ENCODE data around the gene PRICKLE2.
A peak's percentile ranks its signal among the peaks of the same experiment; 100 is the strongest.

Gene PRICKLE2

DNA sequence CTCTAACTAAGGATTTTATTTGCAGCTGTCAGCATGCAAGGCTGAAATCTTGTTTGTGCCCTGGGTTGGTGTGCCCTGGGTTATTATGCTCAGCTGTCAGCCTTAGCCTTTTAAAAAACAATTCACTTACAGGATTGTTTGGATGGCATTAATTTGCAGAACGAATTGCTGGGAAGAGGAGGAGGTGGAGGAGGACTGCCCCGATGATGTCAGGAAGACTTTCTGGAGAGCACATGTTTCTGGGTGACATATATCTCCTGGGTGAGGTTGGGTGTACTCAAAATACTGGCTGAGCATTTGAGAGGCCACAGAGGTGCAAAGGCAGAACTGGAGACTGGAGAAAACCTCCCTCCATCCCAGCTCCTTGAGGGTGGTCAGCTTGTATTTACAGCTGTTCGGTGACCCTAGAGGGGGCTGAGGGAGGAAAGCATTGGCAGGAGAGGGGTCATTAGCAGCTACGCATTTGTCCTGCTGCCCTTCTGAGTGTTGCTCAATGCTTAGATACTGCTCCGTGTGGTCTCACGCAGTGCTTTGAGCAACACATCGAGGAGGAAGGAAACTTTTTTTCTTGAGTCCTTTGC is 142.2 kb downstream of the PRICKLE2 start:
- Histone ChIP-seq H3K9me3 (replicated peaks in 1 of 11) (peaks cover 0 to 9% (median 0%) of the 10 kb centered on the region in 11 experiments; a peak in 5 of 22 replicates), H3K4me3 (no peak overlapping the region), H3K4me2 (peak overlapping the region in 1 of 11 experiments; percentile 12; a peak in 1 of 22 replicates), H3K27me3 (no peaks in the 10 kb centered on the region), H3K27ac (no peak overlapping the region), H3K9ac (no peak overlapping the region), H3K36me3 (no peaks in the 10 kb centered on the region), H4K20me1 (no peaks in the 10 kb centered on the region), H3K4me1 (peaks cover 0 to 8% (median 0%) of the 10 kb centered on the region in 10 experiments; a peak in 4 of 20 replicates)
- TF ChIP-seq Cebpa-rat (IDR thresholded peaks at IDR 0.05), result no peak

DNA sequence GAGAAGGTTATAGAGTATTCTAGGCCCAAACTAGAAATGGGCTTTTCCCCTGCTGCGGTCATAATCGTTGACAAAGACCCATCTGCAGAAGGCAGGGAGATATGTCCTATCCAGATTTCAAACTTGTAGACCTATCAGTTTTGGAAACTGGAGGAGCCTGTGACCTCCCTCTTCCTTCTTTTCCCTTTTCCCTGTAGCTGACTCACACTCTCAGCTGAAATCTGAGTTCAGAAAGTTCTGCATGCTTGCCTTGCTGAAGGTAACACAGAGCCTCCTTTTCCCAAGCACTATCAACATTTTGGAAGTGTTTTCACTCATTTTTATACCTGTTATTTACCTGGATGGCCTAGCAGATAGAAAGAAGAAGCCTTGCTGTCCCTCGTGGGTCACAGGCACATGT is 142.9 kb downstream of the PRICKLE2 start:
- Histone ChIP-seq H4K20me1 (no peaks in the 10 kb centered on the region), H3K4me3 (no peak overlapping the region), H3K9ac (no peak overlapping the region), H3K9me3 (replicated peaks in 1 of 11) (peaks cover 0 to 9% (median 0%) of the 10 kb centered on the region in 11 experiments; a peak in 5 of 22 replicates), H3K4me1 (peaks cover 0 to 8% (median 0%) of the 10 kb centered on the region in 10 experiments; a peak in 4 of 20 replicates), H3K27ac (no peak overlapping the region), H3K27me3 (no peaks in the 10 kb centered on the region), H3K4me2 (peak overlapping the region in 1 of 11 experiments; percentile 12; a peak in 1 of 22 replicates), H3K36me3 (no peaks in the 10 kb centered on the region)
- no peak for TF ChIP-seq Cebpa-rat (IDR thresholded peaks at IDR 0.05)

DNA sequence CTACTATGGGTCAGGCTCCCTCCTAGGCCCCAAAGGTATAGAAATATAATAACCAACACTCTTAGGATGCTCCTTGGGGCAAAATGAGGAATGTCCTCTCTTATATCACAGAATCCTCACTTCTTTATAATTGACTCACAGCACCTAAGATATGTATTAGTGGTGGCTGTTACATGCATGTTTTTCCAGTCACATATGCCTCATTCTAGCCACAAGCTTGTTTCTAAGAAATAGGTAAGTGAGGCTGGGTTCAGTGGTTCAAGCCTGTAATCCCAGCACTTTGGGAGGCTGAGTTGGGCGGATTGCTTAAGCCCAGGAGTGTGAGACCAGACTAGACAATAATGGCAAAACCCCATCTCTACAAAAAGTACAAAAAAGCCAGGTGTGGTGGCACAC is 144.0 kb downstream of the PRICKLE2 start:
- H3K27me3 ChIP-seq, result no peaks in the 10 kb centered on the region
- peaks cover 0 to 7% (median 0%) of the 10 kb centered on the region in 10 experiments; a peak in 4 of 20 replicates for H3K4me1 ChIP-seq
- no peak overlapping the region for H3K27ac ChIP-seq
- no peaks in the 10 kb centered on the region for H3K36me3 ChIP-seq
- H3K9ac ChIP-seq, result no peak overlapping the region
- H3K4me3 ChIP-seq, result no peak overlapping the region
- H4K20me1 ChIP-seq, result no peaks in the 10 kb centered on the region
- no peak for TF ChIP-seq Cebpa-rat (IDR thresholded peaks at IDR 0.05)
- H3K4me2 ChIP-seq, result no peak overlapping the region
- H3K9me3 ChIP-seq (replicated peaks in 1 of 11), result peaks cover 0 to 9% (median 0%) of the 10 kb centered on the region in 11 experiments; a peak in 5 of 22 replicates

DNA sequence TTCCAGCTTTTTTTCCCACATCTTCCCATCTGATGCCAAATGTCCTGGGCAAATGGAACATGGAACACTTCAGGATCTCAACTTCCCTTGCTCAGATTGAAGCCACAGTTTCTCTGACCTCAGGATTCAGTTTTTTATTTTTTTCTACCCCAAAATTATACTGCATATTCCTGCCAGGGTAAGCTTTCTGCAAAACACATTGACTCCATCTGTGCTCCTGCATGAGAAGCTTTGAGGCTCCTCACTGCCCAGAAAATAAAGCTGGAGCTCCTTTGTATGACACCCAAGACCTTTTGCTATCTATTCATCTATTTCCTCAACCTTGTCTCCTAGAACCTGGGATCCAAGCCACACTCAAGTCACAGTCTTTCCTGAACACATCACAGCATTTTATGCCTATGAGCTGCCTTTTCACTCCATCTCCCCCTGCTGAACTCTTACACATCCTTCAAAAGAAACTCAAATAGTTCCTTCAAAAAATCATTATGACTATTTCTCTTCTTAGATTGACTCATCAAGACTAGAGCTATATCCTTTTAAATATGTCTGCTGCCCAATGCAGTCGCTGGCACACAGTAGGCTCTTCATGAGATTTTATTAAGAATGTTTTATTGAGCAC is 144.5 kb downstream of the PRICKLE2 start:
- no peak overlapping the region for H3K4me3 ChIP-seq
- H3K27ac ChIP-seq, result no peak overlapping the region
- H3K9ac ChIP-seq, result no peak overlapping the region
- peaks cover 0 to 7% (median 0%) of the 10 kb centered on the region in 10 experiments; a peak in 4 of 20 replicates for H3K4me1 ChIP-seq
- H4K20me1 ChIP-seq, result no peaks in the 10 kb centered on the region
- no peak overlapping the region for H3K4me2 ChIP-seq
- H3K9me3 ChIP-seq (replicated peaks in 1 of 11), result peaks cover 0 to 9% (median 0%) of the 10 kb centered on the region in 11 experiments; a peak in 5 of 22 replicates
- H3K36me3 ChIP-seq, result no peaks in the 10 kb centered on the region
- no peaks in the 10 kb centered on the region for H3K27me3 ChIP-seq
- no peak for TF ChIP-seq Cebpa-rat (IDR thresholded peaks at IDR 0.05)

DNA sequence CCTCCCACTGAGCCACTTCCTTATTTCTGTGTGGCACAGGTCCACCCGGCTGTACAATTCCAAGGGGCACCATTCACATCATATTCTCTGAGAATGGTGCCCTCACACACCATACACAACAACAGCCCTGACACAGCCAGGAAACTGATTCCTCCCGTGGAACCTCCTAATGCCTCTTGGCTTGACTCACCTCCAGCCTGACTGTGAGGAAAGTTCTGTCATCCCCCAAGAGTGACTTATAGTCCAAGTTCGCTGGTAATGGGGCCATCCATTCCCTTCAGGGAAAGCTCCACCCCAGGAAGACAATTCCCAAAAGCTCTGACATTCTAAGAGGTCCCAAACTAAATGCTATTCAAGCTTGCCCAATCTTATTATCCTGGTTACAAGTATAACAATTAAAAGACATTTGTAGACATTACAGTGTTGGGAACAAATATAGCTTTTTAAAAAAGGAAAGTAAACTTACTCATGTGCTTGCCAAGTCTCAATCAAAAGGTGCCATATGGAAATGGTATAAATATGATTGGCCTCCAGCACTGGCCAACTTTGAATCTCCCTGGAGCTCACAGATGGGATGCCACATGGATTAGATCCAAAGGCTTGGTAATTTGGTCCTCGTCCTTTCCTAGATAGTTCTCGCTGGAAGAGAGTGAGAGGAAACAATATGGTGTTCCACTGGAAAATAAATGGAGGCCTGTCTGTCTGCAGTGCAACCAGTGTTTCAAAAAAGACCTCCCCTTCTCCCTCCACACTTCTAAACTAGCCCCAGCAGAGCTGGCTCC is 145.7 kb downstream of the PRICKLE2 start:
- Histone ChIP-seq H3K36me3 (no peaks in the 10 kb centered on the region), H3K4me1 (peaks cover 0 to 13% (median 6%) of the 10 kb centered on the region in 10 experiments; a peak in 13 of 20 replicates), H3K4me2 (no peak overlapping the region), H3K9ac (no peak overlapping the region), H3K4me3 (no peak overlapping the region), H3K27ac (no peak overlapping the region), H3K27me3 (no peaks in the 10 kb centered on the region), H4K20me1 (no peaks in the 10 kb centered on the region), H3K9me3 (replicated peaks in 1 of 11) (peaks cover 0 to 8% (median 0%) of the 10 kb centered on the region in 11 experiments; a peak in 5 of 22 replicates)
- no peak for TF ChIP-seq Cebpa-rat (IDR thresholded peaks at IDR 0.05)

DNA sequence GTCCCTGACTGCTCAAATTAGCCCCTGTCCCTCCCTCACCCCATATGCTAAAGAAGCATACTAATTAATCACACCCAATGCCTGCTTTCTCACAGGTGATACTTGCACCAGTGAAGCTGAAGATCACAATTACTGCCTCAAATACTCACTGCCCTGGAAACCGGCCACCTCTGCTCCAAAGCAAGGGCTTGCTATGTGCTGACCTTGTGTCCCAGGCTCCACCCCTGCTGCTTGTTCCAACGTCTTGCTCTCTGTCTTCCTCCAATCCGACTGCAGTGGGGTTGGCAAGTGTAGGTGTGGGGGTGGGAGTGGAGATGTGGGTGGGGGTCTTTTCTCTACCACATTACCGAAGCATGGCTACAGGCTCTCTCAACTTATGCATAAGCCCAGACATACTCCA is 146.3 kb downstream of the PRICKLE2 start:
- Histone ChIP-seq H3K27me3 (no peaks in the 10 kb centered on the region), H3K27ac (no peak overlapping the region), H3K36me3 (no peaks in the 10 kb centered on the region), H3K4me1 (peaks cover 0 to 19% (median 12%) of the 10 kb centered on the region in 10 experiments; a peak in 15 of 20 replicates), H3K9ac (no peak overlapping the region), H3K4me3 (no peak overlapping the region), H3K4me2 (no peak overlapping the region), H3K9me3 (replicated peaks in 1 of 11) (peaks cover 0 to 5% (median 0%) of the 10 kb centered on the region in 11 experiments; a peak in 1 of 22 replicates), H4K20me1 (no peaks in the 10 kb centered on the region)
- TF ChIP-seq Cebpa-rat (IDR thresholded peaks at IDR 0.05), result no peak

DNA sequence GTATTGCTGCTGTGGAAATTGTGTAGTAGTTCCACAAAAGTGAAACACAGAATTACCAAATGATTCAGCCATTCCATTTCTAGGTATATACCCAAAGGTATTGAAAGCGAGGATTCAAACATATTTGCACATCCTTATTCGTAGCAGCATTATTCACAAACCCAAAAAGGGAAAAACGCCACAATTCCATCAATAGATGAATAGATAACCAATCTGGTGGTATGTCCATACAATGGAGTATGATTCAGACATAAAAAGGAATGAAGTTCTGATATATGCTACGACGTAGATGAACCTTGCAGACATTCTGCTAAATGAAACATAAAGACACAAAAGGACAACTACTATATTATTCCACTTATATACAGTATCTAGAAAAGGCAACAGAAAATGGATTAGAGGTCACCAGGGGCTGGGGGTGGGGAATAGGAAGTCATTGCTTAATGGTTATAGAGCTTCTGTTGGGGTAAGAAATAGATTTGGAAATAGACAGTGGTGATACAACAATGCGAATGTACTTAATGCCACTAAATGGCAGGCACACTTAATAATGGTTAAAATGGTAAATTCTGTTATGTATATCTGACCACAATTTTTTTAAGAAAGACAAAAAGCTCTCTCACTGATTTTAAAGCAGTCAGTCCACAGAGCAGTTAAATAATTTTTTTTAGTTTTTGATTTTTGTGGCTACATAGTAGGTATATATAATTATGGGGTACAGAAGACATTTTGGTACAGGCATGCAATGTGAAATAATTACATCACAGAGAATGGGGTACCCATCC is 150.2 kb downstream of the PRICKLE2 start:
- Histone ChIP-seq H3K27ac (peak overlapping the region in 8 of 11 experiments; percentile 12 to 77 (median 71); a peak in 14 of 22 replicates), H4K20me1 (no peaks in the 10 kb centered on the region), H3K36me3 (no peaks in the 10 kb centered on the region), H3K27me3 (no peaks in the 10 kb centered on the region), H3K4me2 (peak overlapping the region in 5 of 11 experiments; percentile 41 to 69 (median 47); a peak in 8 of 22 replicates), H3K4me1 (peaks cover 0 to 24% (median 21%) of the 10 kb centered on the region in 10 experiments; a peak in 15 of 20 replicates), H3K9me3 (replicated peaks in 1 of 11) (peaks cover 0 to 9% (median 0%) of the 10 kb centered on the region in 11 experiments; a peak in 4 of 22 replicates), H3K4me3 (no peak overlapping the region), H3K9ac (no peak overlapping the region)
- no peak for TF ChIP-seq Cebpa-rat (IDR thresholded peaks at IDR 0.05)

DNA sequence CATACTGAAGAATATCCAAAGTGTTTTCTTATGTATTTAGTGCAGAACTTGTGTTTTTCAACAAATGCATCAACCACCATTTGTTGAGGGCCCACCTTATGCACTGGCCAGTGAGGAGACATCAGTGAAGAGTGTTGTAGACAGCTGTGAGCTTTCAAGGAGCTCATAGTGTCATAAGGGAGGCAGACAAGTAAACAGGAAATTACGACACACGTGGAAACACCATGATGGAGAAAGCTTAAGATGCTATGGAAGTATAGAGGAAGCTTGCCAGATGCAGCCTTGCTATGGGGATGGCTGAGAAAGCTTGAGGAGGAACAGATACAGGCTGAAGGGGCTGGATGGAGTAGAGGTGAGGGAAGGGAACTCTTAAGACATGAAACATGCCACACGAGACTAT is 151.2 kb downstream of the PRICKLE2 start:
- TF ChIP-seq Cebpa-rat (IDR thresholded peaks at IDR 0.05), result peak in 7 of 11 experiments; percentile 49 to 85 (median 67); a peak in 11 of 22 replicates
- H3K27me3 ChIP-seq, result no peaks in the 10 kb centered on the region

More for the DNA sequence above, 151.2 kb downstream of the PRICKLE2 start:
- Histone ChIP-seq H3K27ac (peak overlapping the region in 8 of 11 experiments; percentile 12 to 77 (median 72); a peak in 15 of 22 replicates), H3K4me3 (no peak overlapping the region), H3K9me3 (replicated peaks in 1 of 11) (peaks cover 0 to 9% (median 0%) of the 10 kb centered on the region in 11 experiments; a peak in 4 of 22 replicates), H3K4me2 (peak overlapping the region in 8 of 11 experiments; percentile 22 to 69 (median 48); a peak in 15 of 22 replicates), H3K4me1 (peaks cover 0 to 24% (median 21%) of the 10 kb centered on the region in 10 experiments; a peak in 15 of 20 replicates), H4K20me1 (no peaks in the 10 kb centered on the region), H3K36me3 (no peaks in the 10 kb centered on the region), H3K9ac (peak overlapping the region in 3 of 11 experiments; percentile 38 to 47 (median 40); a peak in 6 of 22 replicates)
